Tibial artery (tissue), 4 donors: ENCODE results near the gene ACOX1.

Source experiments
- DNase-seq, 2 donors: peaks; one replicate each; pipeline ENCODE4 v3.0.0-alpha.2; 2019
- H3K27ac ChIP-seq, 2 donors: fragments of 200-600 bp; sonication (generic) in 1 of 2; 1 replicate in 1 of 2; 2 replicates in 1 of 2; pipeline ENCODE4 v1.5.1; 2018 to 2019; ENCODE audit warnings: mild to moderate bottlenecking in 1 of 2
- H3K27me3 ChIP-seq, 2 donors: fragments of 200-600 bp; sonication (generic) in 1 of 2; one replicate each; pipeline versions ENCODE4 v1.5.1 to v1.6.0; 2016 to 2019
- H3K36me3 ChIP-seq, 3 donors: fragments of 200-600 bp; sonication (generic) in 2 of 3; one replicate each; pipeline ENCODE4 v1.5.1; 2016 to 2019; ENCODE audit warnings: mild to moderate bottlenecking in 2 of 3
- H3K4me1 ChIP-seq, 4 donors: fragments of 200-600 bp; sonication (generic) in 2 of 4; 1 replicate in 3 of 4; 2 replicates in 1 of 4; pipeline ENCODE4 v1.5.1; 2016 to 2019
- H3K4me3 ChIP-seq, 2 donors: fragments of 200-600 bp; sonication (generic) in 1 of 2; 1 replicate in 1 of 2; 2 replicates in 1 of 2; pipeline ENCODE4 v1.5.1; 2018 to 2019; ENCODE audit warnings: mild to moderate bottlenecking in 2 of 2
- H3K9me3 ChIP-seq, 3 donors: fragments of 200-600 bp; sonication (generic) in 1 of 3; one replicate each; pipeline ENCODE4 v1.5.1; 2016 to 2019
- CTCF ChIP-seq, 2 experiments: fragments of 200-600 bp in 1 of 2; fragments of 450-650 bp in 1 of 2; IDR thresholded peaks; one replicate each; pipeline ENCODE4 v1.5.1; 2017 to 2019; ENCODE audit warnings: antibody characterized with exemption in 2 of 2, mild to moderate bottlenecking in 1 of 2, moderate library complexity in 1 of 2
- intact Hi-C: fragments of 100-400 bp; cut with DNase I; formaldehyde crosslinking; loops from one replicate; pipeline ENCODE4 v1.15.0; 2023; ENCODE audit warnings: low total_unique reads

ACOX1 gene

GRCh38 chr17:76011951-76012350 lies 33.0 kb upstream of the ACOX1 start:
- peaks cover 0 to 5% (median 0%) of the 10 kb centered on the region in 3 donors for H3K36me3 ChIP-seq
- H3K27me3 ChIP-seq, result peaks cover 0 to 20% of the 10 kb centered on the region in 2 donors
- no peak for TF ChIP-seq CTCF (IDR thresholded peaks at IDR 0.05)
- H3K27ac ChIP-seq, result no peak overlapping the region
- intact Hi-C loops, result no loop called here
- no peak overlapping the region for H3K4me3 ChIP-seq
- DNase-seq, result no peak
- peaks cover 0 to 6% (median 1%) of the 10 kb centered on the region in 4 donors for H3K4me1 ChIP-seq
- H3K9me3 ChIP-seq, result no peaks in the 10 kb centered on the region

- intact Hi-C loops, result no loop called here
- Histone ChIP-seq H3K4me1 (peaks cover 0 to 6% (median 1%) of the 10 kb centered on the region in 4 donors), H3K9me3 (no peaks in the 10 kb centered on the region), H3K27me3 (peaks cover 0 to 6% of the 10 kb centered on the region in 2 donors), H3K36me3 (peaks cover 0 to 9% (median 0%) of the 10 kb centered on the region in 3 donors), H3K4me3 (no peak overlapping the region), H3K27ac (no peak overlapping the region)
- no peak for TF ChIP-seq CTCF (IDR thresholded peaks at IDR 0.05)
- no peak for DNase-seq
Measured at GRCh38 chr17:76009969-76010661, 31.1 kb upstream of the ACOX1 start.

DNA sequence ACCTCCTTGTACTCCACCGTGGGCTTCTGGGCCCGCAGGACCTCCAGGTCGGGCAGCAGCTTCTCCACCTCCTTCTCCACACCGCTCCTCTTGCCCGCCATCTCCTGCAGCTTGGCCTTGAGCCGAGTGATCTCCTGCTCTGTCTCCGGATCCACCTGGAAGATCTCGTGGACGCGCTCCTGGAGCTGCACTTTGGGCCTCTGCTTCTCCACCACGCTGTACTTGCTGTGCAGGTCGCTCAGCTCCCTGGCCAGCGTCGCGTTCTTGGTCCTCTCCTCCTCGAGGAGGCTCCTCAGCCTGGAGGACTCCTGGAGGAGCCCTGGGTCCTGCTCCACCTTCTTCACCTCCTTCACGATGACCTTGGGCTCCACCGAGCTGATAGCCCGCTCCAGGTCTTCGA lies 30.5 kb upstream of the ACOX1 start:
- no peak for TF ChIP-seq CTCF (IDR thresholded peaks at IDR 0.05)
- Histone ChIP-seq H3K27me3 (no peaks in the 10 kb centered on the region), H3K27ac (no peak overlapping the region), H3K9me3 (no peaks in the 10 kb centered on the region), H3K36me3 (peaks cover 0 to 12% (median 0%) of the 10 kb centered on the region in 3 donors), H3K4me3 (no peak overlapping the region), H3K4me1 (peaks cover 0 to 5% (median 1%) of the 10 kb centered on the region in 4 donors)
- DNase-seq, result no peak
- intact Hi-C loops, result no loop called here

GRCh38 chr17:76008630-76009425 lies 29.9 kb upstream of the ACOX1 start:
- no peak overlapping the region for H3K4me3 ChIP-seq
- H3K27me3 ChIP-seq, result no peaks in the 10 kb centered on the region
- no peaks in the 10 kb centered on the region for H3K9me3 ChIP-seq
- TF ChIP-seq CTCF (IDR thresholded peaks at IDR 0.05), result no peak
- peaks cover 0 to 17% (median 0%) of the 10 kb centered on the region in 3 donors for H3K36me3 ChIP-seq
- H3K4me1 ChIP-seq, result no peaks in the 10 kb centered on the region
- intact Hi-C loops, result no loop called here
- H3K27ac ChIP-seq, result no peak overlapping the region
- no peak for DNase-seq

DNA sequence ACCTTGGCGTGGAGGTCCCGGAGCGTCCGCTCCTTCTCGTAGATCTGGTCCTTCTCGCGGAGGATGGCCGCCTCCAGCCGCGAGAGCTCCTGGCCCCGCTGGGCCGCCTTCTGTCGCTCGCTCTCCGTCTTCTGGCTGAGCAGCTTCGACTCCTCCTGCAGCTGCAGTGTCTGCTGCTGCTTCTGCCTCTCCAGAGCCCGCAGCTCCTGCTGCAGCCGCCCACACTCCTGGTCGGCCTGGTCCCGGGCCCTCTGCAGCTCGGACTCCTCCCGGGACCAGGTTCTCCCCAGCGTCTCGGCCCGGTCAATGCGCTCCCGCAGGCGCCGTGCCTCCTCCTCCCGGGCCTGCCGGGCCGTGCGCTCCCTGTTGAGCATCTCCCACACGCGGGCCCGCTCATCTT lies 29.2 kb upstream of the ACOX1 start:
- no peak overlapping the region for H3K4me3 ChIP-seq
- no peak for DNase-seq
- intact Hi-C loops, result no loop called here
- peaks cover 0 to 21% (median 0%) of the 10 kb centered on the region in 3 donors for H3K36me3 ChIP-seq
- H3K27me3 ChIP-seq, result no peaks in the 10 kb centered on the region
- no peaks in the 10 kb centered on the region for H3K4me1 ChIP-seq
- no peaks in the 10 kb centered on the region for H3K9me3 ChIP-seq
- TF ChIP-seq CTCF (IDR thresholded peaks at IDR 0.05), result no peak
- no peak overlapping the region for H3K27ac ChIP-seq
